ENCODE data around the gene APOA4. TPM values are rescaled to one million over a fixed set of nuclear protein-coding genes. Genes with fewer than 3 reads are reported as not detected.
A peak's percentile ranks its signal among the peaks of the same experiment; 100 is the strongest.

APOA4 gene
- total and polyA plus RNA-seq, 12 donors, result 0.17 to 1.1 TPM; not detected in 10

DNA sequence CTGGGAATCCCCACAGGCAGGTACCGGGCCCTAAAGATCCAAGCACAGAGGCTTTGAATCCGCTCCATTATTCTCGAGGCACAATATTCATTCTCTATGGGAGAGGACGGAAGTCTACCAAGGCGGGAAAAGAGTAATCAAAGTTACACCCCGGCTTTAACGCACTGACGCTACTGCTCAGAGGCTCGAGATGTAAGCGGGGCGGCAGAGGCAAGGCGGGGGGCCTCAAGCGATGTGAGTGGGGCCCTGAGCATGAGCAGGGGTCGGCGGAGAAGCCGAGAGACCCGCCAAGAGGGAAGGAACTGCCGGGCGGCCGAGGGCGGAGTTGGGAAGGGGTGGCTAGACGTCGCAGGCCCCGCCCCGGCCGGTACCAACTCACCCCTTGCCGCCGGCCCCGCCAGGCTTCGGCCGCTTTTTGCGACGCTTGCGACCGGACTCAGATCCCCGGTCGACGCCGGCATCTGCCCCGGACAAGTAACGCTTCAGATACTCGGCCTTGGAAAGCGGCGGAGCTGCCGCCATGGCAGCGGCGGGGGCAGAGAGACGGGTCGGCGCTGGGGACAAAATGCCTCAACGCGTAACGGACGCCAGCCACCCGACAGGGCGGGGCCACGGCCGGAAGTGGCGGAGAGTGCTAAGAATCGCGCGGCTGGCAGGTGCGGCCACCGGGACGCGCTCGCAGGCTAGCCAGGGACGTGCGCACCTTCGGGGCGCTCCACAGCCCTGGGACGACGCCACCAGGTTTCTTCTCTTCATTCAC, 50.5 kb downstream of the APOA4 start, which contains the start of gene BUD13:
Gene BUD13, minus strand, starts transcription at position 545 of the 760 bp plus-strand sequence. Its CDS starts 23 bp downstream, at position 522.
- DNase-seq, result peak; percentile 84 to 94 (median 92)
- H3K9me3 ChIP-seq (replicated peaks in 1 of 3), result no peaks in the 10 kb centered on the region
- peaks cover 0 to 15% of the 10 kb centered on the region in 2 donors for H3K36me3 ChIP-seq (replicated peaks in 1 of 2)
- no peaks in the 10 kb centered on the region for H3K27me3 ChIP-seq
- intact Hi-C loops (cut with DNase I), result no loop called here
- H3K27ac ChIP-seq, result peak within 1 kb of the TSS; percentile 84 to 93 (median 90)
- peak within 1 kb of the TSS; percentile 85 to 99 (median 89) for H3K4me3 ChIP-seq
- peaks cover 16 to 26% of the 10 kb centered on the region in 2 donors for H3K4me1 ChIP-seq (replicated peaks in 1 of 2)
- TF ChIP-seq POLR2A (IDR thresholded peaks at IDR 0.05), result peak; percentile 27 to 64
- TF ChIP-seq, protein P1, sequence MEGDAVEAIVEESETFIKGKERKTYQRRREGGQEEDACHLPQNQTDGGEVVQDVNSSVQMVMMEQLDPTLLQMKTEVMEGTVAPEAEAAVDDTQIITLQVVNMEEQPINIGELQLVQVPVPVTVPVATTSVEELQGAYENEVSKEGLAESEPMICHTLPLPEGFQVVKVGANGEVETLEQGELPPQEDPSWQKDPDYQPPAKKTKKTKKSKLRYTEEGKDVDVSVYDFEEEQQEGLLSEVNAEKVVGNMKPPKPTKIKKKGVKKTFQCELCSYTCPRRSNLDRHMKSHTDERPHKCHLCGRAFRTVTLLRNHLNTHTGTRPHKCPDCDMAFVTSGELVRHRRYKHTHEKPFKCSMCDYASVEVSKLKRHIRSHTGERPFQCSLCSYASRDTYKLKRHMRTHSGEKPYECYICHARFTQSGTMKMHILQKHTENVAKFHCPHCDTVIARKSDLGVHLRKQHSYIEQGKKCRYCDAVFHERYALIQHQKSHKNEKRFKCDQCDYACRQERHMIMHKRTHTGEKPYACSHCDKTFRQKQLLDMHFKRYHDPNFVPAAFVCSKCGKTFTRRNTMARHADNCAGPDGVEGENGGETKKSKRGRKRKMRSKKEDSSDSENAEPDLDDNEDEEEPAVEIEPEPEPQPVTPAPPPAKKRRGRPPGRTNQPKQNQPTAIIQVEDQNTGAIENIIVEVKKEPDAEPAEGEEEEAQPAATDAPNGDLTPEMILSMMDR (IDR thresholded peaks at IDR 0.05), result no peak
- 0% methylated on average over 11 to 73 of the region's 73 CpGs for WGBS, 4 donors

DNA sequence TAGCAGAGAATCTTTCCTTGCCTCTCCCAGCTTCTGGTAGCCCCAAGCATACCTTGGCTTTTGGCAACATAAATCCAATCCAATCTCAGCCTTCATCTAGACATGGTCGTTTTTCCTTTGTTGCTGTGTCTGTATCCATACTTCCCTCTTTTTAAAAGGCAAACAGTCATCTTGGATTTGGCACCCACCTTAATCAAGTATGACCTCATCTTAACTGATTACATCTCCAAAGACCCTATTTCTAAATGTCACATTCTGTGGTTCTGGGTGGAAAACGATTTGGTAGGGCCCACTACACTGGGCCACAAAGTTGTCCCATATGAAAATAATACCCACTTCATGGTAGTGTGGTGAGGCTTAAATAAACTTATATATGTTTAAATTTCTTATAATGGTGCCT, 51.2 kb downstream of the APOA4 start:
- intact Hi-C loops (cut with DNase I), result no loop called here
- Histone ChIP-seq H3K9me3 (replicated peaks in 1 of 3) (no peaks in the 10 kb centered on the region), H3K4me3 (peak overlapping the region in 2 of 4 donors; percentile 85 to 93), H3K36me3 (replicated peaks in 1 of 2) (peaks cover 0 to 8% of the 10 kb centered on the region in 2 donors), H3K27me3 (no peaks in the 10 kb centered on the region), H3K4me1 (replicated peaks in 1 of 2) (peaks cover 16 to 26% of the 10 kb centered on the region in 2 donors), H3K27ac (peak overlapping the region in 1 of 5 donors; percentile 89)
- TF ChIP-seq, protein P1 (IDR thresholded peaks at IDR 0.05), result no peak
- no peak for TF ChIP-seq POLR2A (IDR thresholded peaks at IDR 0.05)
- DNase-seq, result no peak
- WGBS, 4 donors, result 2 to 8% (median 6%) methylated on average over 2 of the region's 2 CpGs

Other genes starting within 250 kb of the APOA4 start
- 10 to 100 TPM in 6 of 9 donors, 1 to 10 TPM in 3; 7.5 to 20.4 (median 11.1) TPM for gene BUD13, start 50.3 kb downstream of the APOA4 start, total RNA-seq
- gene BUD13, start 50.3 kb downstream of the APOA4 start, polyA plus RNA-seq, result 10 to 100 TPM; 11.1 to 14.3 (median 12.5) TPM
- 10 to 100 TPM; 10.8 to 61.8 (median 30.4) TPM for gene ZPR1, start 35.3 kb downstream of the APOA4 start, total RNA-seq
- 10 to 100 TPM; 10.5 to 63.6 (median 11.0) TPM for gene ZPR1, start 35.3 kb downstream of the APOA4 start, polyA plus RNA-seq
- gene APOA5, start 31.4 kb downstream of the APOA4 start, total RNA-seq, result under 1 TPM in 3 of 9 donors, not detected in 6; 0.11 to 0.54 (median 0.11) TPM
- not detected for gene APOA5, start 31.4 kb downstream of the APOA4 start, polyA plus RNA-seq
- 1 to 10 TPM in 2 of 9 donors, under 1 TPM in 2, not detected in 5; 0.22 to 3.1 (median 1.9) TPM for gene APOC3, start 6.6 kb upstream of the APOA4 start, total RNA-seq
- gene APOC3, start 6.6 kb upstream of the APOA4 start, polyA plus RNA-seq, result 1 to 10 TPM in 2 of 3 donors, under 1 TPM in 1; 0.20 to 1.6 (median 1.0) TPM
- 100 to 1,000 TPM in 1 of 9 donors, 1 to 10 TPM in 3, under 1 TPM in 1, not detected in 4; 0.28 to 691 (median 2.3) TPM for gene APOA1, start 14.3 kb upstream of the APOA4 start, total RNA-seq
- 1 to 10 TPM in 2 of 3 donors, under 1 TPM in 1; 0.62 to 7.2 (median 6.1) TPM for gene APOA1, start 14.3 kb upstream of the APOA4 start, polyA plus RNA-seq